Chondrocyte (in vitro differentiated cells): ENCODE results near the gene PALLD. TPM values are rescaled to one million over a fixed set of nuclear protein-coding genes. Genes with fewer than 3 reads are reported as not detected.
A peak's percentile ranks its signal among the peaks of the same experiment; 100 is the strongest.

Experiments used
- DNase-seq: peaks from one replicate; pipeline ENCODE4 v3.0.0; 2021; ENCODE audit warnings: mixed read lengths, low spot score
- H3K27ac Mint-ChIP-seq: one replicate; pipeline ENCODE4 v1.8.0; 2021; ENCODE audit warnings: mild to moderate bottlenecking, moderate library complexity, mixed read lengths; ENCODE audit not compliant: unreplicated experiment
- H3K27me3 Mint-ChIP-seq: 2 replicates; pipeline ENCODE4 v1.8.0; 2021; ENCODE audit warnings: low read depth, mixed read lengths
- H3K36me3 Mint-ChIP-seq: 2 replicates; pipeline ENCODE4 v1.8.0; 2021; ENCODE audit warnings: low read depth, mixed read lengths
- H3K4me1 Mint-ChIP-seq: 2 replicates; pipeline ENCODE4 v1.8.0; 2021; ENCODE audit warnings: low read depth, mild to moderate bottlenecking, mixed read lengths
- H3K4me3 Mint-ChIP-seq: one replicate; pipeline ENCODE4 v1.8.0; 2021; ENCODE audit warnings: mild to moderate bottlenecking, moderate library complexity, mixed read lengths; ENCODE audit not compliant: unreplicated experiment
- H3K9me3 Mint-ChIP-seq: 2 replicates; pipeline ENCODE4 v1.8.0; 2021; ENCODE audit warnings: low read depth, mixed read lengths
- CTCF ChIP-seq: fragments of 200-600 bp; sonication (generic); IDR thresholded peaks from 2 replicates; pipeline ENCODE4 v1.5.0; 2021; ENCODE audit warnings: antibody characterized with exemption, mild to moderate bottlenecking, moderate library complexity
- total RNA-seq: library from RNA; stranded (reverse); gene quantifications from 3 replicates; pipeline ENCODE4 v1.2.1, GENCODE V29; 2021

PALLD gene
- total RNA-seq, 1 donor from 2014 or later = 900 TPM

- peaks cover 68% of the 10 kb centered on the region for H3K4me1 Mint-ChIP-seq
- peaks cover 8% of the 10 kb centered on the region for H3K9me3 Mint-ChIP-seq
- H3K27ac Mint-ChIP-seq = peak overlapping the region; percentile 94
- H3K36me3 Mint-ChIP-seq = peaks cover 2% of the 10 kb centered on the region
- H3K4me3 Mint-ChIP-seq = no peak overlapping the region
- no peak for DNase-seq
- TF ChIP-seq CTCF = no peak
- no peaks in the 10 kb centered on the region for H3K27me3 Mint-ChIP-seq
Observed at GRCh38 chr4:168586926-168587325, 90.1 kb downstream of the PALLD start.

DNA sequence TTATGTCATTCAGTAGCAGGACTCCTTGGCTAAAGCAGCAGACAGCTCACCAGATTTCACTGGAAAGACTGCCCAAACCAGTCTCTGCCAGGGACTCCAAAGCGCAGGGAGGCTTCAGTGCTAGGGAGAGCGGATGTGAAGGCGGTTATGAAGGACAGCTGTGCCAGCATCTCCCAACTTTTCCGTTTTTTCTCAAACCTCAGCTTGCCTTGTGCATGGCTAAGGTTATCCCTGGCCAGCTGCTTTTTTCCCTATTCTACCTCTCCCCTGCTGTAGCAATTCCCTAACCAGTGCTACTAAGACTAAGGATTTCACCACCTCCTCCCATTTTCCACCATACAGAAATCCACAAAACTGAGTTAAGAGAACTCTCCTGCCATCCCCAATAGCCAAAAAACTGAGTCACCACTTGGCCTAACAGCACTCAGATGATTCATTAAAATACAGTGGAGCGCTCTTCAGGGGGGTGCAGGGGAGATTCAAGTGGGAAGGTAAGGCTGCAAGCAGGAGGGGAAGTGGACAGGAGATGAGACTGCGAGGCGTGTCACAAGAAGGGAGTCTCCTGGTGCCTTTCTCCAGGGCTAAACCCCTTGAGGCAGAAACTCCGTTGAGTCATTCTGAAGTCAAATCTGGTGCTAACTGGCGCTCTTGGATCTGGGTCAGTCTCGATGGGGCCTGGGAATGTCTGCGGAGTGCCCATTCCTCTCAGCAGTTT lies 90.7 kb downstream of the PALLD start:
- peaks cover 69% of the 10 kb centered on the region for H3K4me1 Mint-ChIP-seq
- H3K9me3 Mint-ChIP-seq = peaks cover 2% of the 10 kb centered on the region
- peak overlapping the region; percentile 17 for H3K4me3 Mint-ChIP-seq
- no peaks in the 10 kb centered on the region for H3K27me3 Mint-ChIP-seq
- H3K36me3 Mint-ChIP-seq = no peaks in the 10 kb centered on the region
- TF ChIP-seq CTCF = no peak
- DNase-seq = no peak
- peak overlapping the region; percentile 94 for H3K27ac Mint-ChIP-seq

GRCh38 chr4:168588916-168589531 lies 92.2 kb downstream of the PALLD start:
- no peak for TF ChIP-seq CTCF
- no peaks in the 10 kb centered on the region for H3K36me3 Mint-ChIP-seq
- no peak overlapping the region for H3K4me3 Mint-ChIP-seq
- no peaks in the 10 kb centered on the region for H3K9me3 Mint-ChIP-seq
- H3K4me1 Mint-ChIP-seq = peaks cover 71% of the 10 kb centered on the region
- DNase-seq = no peak
- H3K27me3 Mint-ChIP-seq = no peaks in the 10 kb centered on the region
- H3K27ac Mint-ChIP-seq = peak overlapping the region; percentile 94

- no peaks in the 10 kb centered on the region for H3K27me3 Mint-ChIP-seq
- TF ChIP-seq CTCF = no peak
- H3K27ac Mint-ChIP-seq = no peak overlapping the region
- no peak for DNase-seq
- H3K4me3 Mint-ChIP-seq = no peak overlapping the region
- H3K4me1 Mint-ChIP-seq = peaks cover 39% of the 10 kb centered on the region
- H3K9me3 Mint-ChIP-seq = no peaks in the 10 kb centered on the region
- no peaks in the 10 kb centered on the region for H3K36me3 Mint-ChIP-seq
Observed at GRCh38 chr4:168592676-168593075, 95.8 kb downstream of the PALLD start.

DNA sequence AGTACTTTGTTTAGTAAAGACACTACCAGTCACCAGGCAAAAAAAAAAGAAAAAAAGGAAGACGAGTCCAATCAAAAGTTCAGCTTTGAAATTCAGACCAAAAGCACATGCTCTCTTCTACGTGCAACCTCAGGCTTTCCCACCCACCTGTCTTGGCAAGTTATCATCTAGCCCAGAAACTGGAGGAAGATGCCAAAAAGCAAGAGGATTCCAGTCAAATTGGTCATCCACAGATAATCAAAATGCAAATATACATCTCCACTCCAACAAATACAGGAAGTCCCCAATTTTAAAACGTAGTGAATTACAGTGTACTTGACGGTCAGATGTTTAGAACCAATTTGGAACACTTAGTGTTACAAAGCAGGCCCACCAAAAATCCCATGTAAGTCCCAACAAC lies 96.5 kb downstream of the PALLD start:
- peaks cover 37% of the 10 kb centered on the region for H3K4me1 Mint-ChIP-seq
- no peaks in the 10 kb centered on the region for H3K9me3 Mint-ChIP-seq
- no peaks in the 10 kb centered on the region for H3K36me3 Mint-ChIP-seq
- H3K27ac Mint-ChIP-seq = peak overlapping the region; percentile 14
- no peak overlapping the region for H3K4me3 Mint-ChIP-seq
- H3K27me3 Mint-ChIP-seq = no peaks in the 10 kb centered on the region
- no peak for DNase-seq
- no peak for TF ChIP-seq CTCF
